Transverse colon (tissue), 4 donors: Measurements from ENCODE around the gene KRT35. TPM values are rescaled to one million over a fixed set of nuclear protein-coding genes. Genes with fewer than 3 reads are reported as not detected.

ENCODE experiments used
- DNase-seq: peaks from one replicate; pipeline ENCODE4 v3.0.0-alpha.2; 2019
- H3K27ac ChIP-seq, 4 donors: fragments of 200-600 bp; sonication (generic); 2 replicates each; pipeline ENCODE4 v1.5.1; 2016 to 2018; ENCODE audit warnings: inconsistent platforms in 4 of 4
- H3K27me3 ChIP-seq: fragments of 200-600 bp; sonication (generic); 2 replicates; pipeline ENCODE4 v1.5.1; 2017; ENCODE audit warnings: inconsistent platforms
- H3K36me3 ChIP-seq, 4 donors: fragments of 200-600 bp; sonication (generic); 2 replicates each; pipeline ENCODE4 v1.5.1; 2017 to 2019; ENCODE audit warnings: inconsistent platforms in 4 of 4
- H3K4me1 ChIP-seq, 4 donors: fragments of 200-600 bp; sonication (generic); 2 replicates each; pipeline ENCODE4 v1.5.1; 2017 to 2020; ENCODE audit warnings: inconsistent platforms in 4 of 4
- H3K4me3 ChIP-seq, 4 donors: fragments of 200-600 bp; sonication (generic); 1 replicate in 1 of 4; 2 replicates in 3 of 4; pipeline versions ENCODE4 v1.5.1 to v1.6.1; 2017 to 2019; ENCODE audit warnings: inconsistent platforms in 4 of 4
- H3K9me3 ChIP-seq, 2 donors: fragments of 200-600 bp; sonication (generic); 2 replicates each; pipeline ENCODE4 v1.5.1; 2017 to 2019; ENCODE audit warnings: inconsistent platforms in 2 of 2
- CTCF ChIP-seq, 5 experiments: fragments of 200-600 bp in 3 of 5; fragments of 450-650 bp in 2 of 5; sonication (generic) in 3 of 5; IDR thresholded peaks; 1 replicate in 2 of 5; 2 replicates in 3 of 5; pipeline ENCODE4 v1.5.1; 2016 to 2017; ENCODE audit warnings: antibody characterized with exemption in 5 of 5, inconsistent platforms in 3 of 5, mild to moderate bottlenecking in 2 of 5, moderate library complexity in 1 of 5
- EP300 ChIP-seq: sonication (generic); formaldehyde crosslinking; IDR thresholded peaks from one replicate; pipeline ENCODE4 v1.6.1; 2017; ENCODE audit warnings: antibody characterized with exemption, low read depth
- POLR2A ChIP-seq: fragments of 450-650 bp; IDR thresholded peaks from one replicate; pipeline ENCODE4 v1.6.1; 2016; ENCODE audit warnings: antibody characterized with exemption, mild to moderate bottlenecking, moderate library complexity
- POLR2AphosphoS5 ChIP-seq, 3 donors: sonication (generic); formaldehyde crosslinking; IDR thresholded peaks; one replicate each; pipeline ENCODE4 v1.6.1; 2016; ENCODE audit warnings: antibody characterized with exemption in 3 of 3
- WGBS, 2 donors: methylation state at CpG; one replicate each; pipeline ENCODE4 v1.1.5; 2018; ENCODE audit warnings: low coverage in 1 of 2; 5-methylcytosine and 5-hydroxymethylcytosine counted together
- in situ Hi-C, 4 donors: fragments of 200-750 bp; cut with MboI; loops; one replicate each; pipeline versions ENCODE4 v1.15.0 to v1.15.1; 2017; ENCODE audit warnings: low sequenced_read_pairs in 3 of 4, low pct_ligation_motif_present in 1 of 4, low pct_unique_long_range_greater_than_20kb in 1 of 4
- intact Hi-C: fragments of 100-400 bp; cut with DNase I; formaldehyde crosslinking; loops from one replicate; pipeline ENCODE4 v1.15.1; 2023; ENCODE audit warnings: low total_unique reads
- total RNA-seq, 4 donors: library from RNA; depleted of rRNA; stranded (reverse); fragments of >200 nt; gene quantifications; one replicate each; pipeline ENCODE4 v1.1.0, GENCODE V29; 2016

Gene KRT35
- total RNA-seq, 4 donors from 2014 or later: not detected

GRCh38 chr17:41499714-41500113 lies 18.8 kb upstream of the KRT35 start:
- Histone ChIP-seq H3K36me3 (no peaks in the 10 kb centered on the region), H3K9me3 (no peaks in the 10 kb centered on the region), H3K27ac (no peak overlapping the region), H3K4me3 (no peak overlapping the region), H3K4me1 (no peaks in the 10 kb centered on the region), H3K27me3 (no peaks in the 10 kb centered on the region)
- in situ Hi-C loops (no loop called here), intact Hi-C loops (no loop called here)
- DNase-seq: no peak
- 82% methylated on average over 5 of the region's 5 CpGs; no CpG with 5 or more reads in 1 of the 2 donors for WGBS, 2 donors
- no peak for TF ChIP-seq CTCF (IDR thresholded peaks at IDR 0.05)
- TF ChIP-seq POLR2AphosphoS5 (IDR thresholded peaks at IDR 0.05): no peak
- no peak for TF ChIP-seq EP300
- TF ChIP-seq POLR2A: no peak

- no peaks in the 10 kb centered on the region for H3K27me3 ChIP-seq
- WGBS, 2 donors: 53 to 54% methylated on average over 6 of the region's 6 CpGs
- in situ Hi-C loops (no loop called here), intact Hi-C loops (no loop called here)
- no peak for TF ChIP-seq EP300
- TF ChIP-seq POLR2A: no peak
- no peak for TF ChIP-seq POLR2AphosphoS5 (IDR thresholded peaks at IDR 0.05)
- TF ChIP-seq CTCF (IDR thresholded peaks at IDR 0.05): no peak
- DNase-seq: no peak
- H3K27ac ChIP-seq: no peak overlapping the region
- no peaks in the 10 kb centered on the region for H3K4me1 ChIP-seq
- no peak overlapping the region for H3K4me3 ChIP-seq
- no peaks in the 10 kb centered on the region for H3K36me3 ChIP-seq
- no peaks in the 10 kb centered on the region for H3K9me3 ChIP-seq
Measured at GRCh38 chr17:41498276-41498675, 17.3 kb upstream of the KRT35 start.

- Histone ChIP-seq H3K9me3 (no peaks in the 10 kb centered on the region), H3K4me3 (no peak overlapping the region), H3K27ac (peak overlapping the region in 3 of 4 donors; percentile 44 to 49 (median 49)), H3K36me3 (no peaks in the 10 kb centered on the region), H3K27me3 (no peaks in the 10 kb centered on the region), H3K4me1 (peaks cover 0 to 8% (median 3%) of the 10 kb centered on the region in 4 donors)
- intact Hi-C loops: no loop called here
- 63 to 94% methylated on average over 3 to 12 of the region's 12 CpGs for whole genome bisulfite sequencing, 2 donors
- TF ChIP-seq CTCF (IDR thresholded peaks at IDR 0.05) (peak; percentile 40 to 93 (median 71)), POLR2A (peak; percentile 69), EP300 (no peak), POLR2AphosphoS5 (IDR thresholded peaks at IDR 0.05) (peak; percentile 19 to 55 (median 27))
- peak; percentile 84 for DNase-seq
- in situ Hi-C loops: no loop called here
Measured at GRCh38 chr17:41496803-41497484, 16.0 kb upstream of the KRT35 start.

GRCh38 chr17:41494524-41494923 lies 13.6 kb upstream of the KRT35 start:
- H3K4me1 ChIP-seq: peaks cover 0 to 30% (median 8%) of the 10 kb centered on the region in 4 donors
- H3K4me3 ChIP-seq: no peak overlapping the region
- intact Hi-C loops: no loop called here
- no peak overlapping the region for H3K27ac ChIP-seq
- WGBS, 2 donors: 82% methylated on average over 2 of the region's 2 CpGs; no CpG with 5 or more reads in 1 of the 2 donors
- TF ChIP-seq POLR2AphosphoS5 (IDR thresholded peaks at IDR 0.05) (no peak), CTCF (IDR thresholded peaks at IDR 0.05) (no peak), EP300 (no peak), POLR2A (no peak)
- in situ Hi-C loops: no loop called here
- no peaks in the 10 kb centered on the region for H3K36me3 ChIP-seq
- DNase-seq: no peak
- no peaks in the 10 kb centered on the region for H3K27me3 ChIP-seq
- H3K9me3 ChIP-seq: no peaks in the 10 kb centered on the region
